K562 (cell line): ENCODE results near the gene DPH6. TPM values are rescaled to one million over a fixed set of nuclear protein-coding genes. Genes with fewer than 3 reads are reported as not detected.

Source experiments
- BDP1 ChIP-seq: IDR thresholded peaks from 3 replicates; pipeline ENCODE4 v1.6.1; 2011; ENCODE audit not compliant: insufficient read length, insufficient read depth
- ETV5 ChIP-seq: sonication (generic); formaldehyde crosslinking; IDR thresholded peaks from 2 replicates; pipeline ENCODE4 v1.4.0; 2020; ENCODE audit warnings: low read depth, mild to moderate bottlenecking, missing genetic modification reagents
- FOS ChIP-seq: IDR thresholded peaks from 3 replicates; pipeline ENCODE4 v1.6.1; 2011; ENCODE audit not compliant: insufficient read length; ENCODE audit errors: extremely low read depth
- HDAC1 ChIP-seq, 2 experiments: fragments of 450-650 bp; IDR thresholded peaks; 2 replicates each; pipeline ENCODE4 v1.6.1; 2016 to 2017; ENCODE audit warnings: inconsistent platforms in 1 of 2, mild to moderate bottlenecking in 1 of 2, moderate library complexity in 1 of 2
- HDAC2 ChIP-seq: fragments of 450-650 bp; IDR thresholded peaks from 2 replicates; pipeline ENCODE4 v1.6.1; 2016; ENCODE audit warnings: mild to moderate bottlenecking
- KDM4B ChIP-seq, 2 experiments: fragments of 450-650 bp in 1 of 2; sonication (generic) in 1 of 2; IDR thresholded peaks; 2 replicates each; pipeline ENCODE4 v1.6.1; 2016 to 2017; ENCODE audit warnings: borderline replicate concordance in 2 of 2, antibody characterized with exemption in 1 of 2, low read depth in 1 of 2, mild to moderate bottlenecking in 1 of 2
- LCOR ChIP-seq: sonication (generic); formaldehyde crosslinking; IDR thresholded peaks from 2 replicates; pipeline ENCODE4 v1.8.0; 2022; ENCODE audit warnings: mild to moderate bottlenecking, missing genetic modification reagents
- MEF2A ChIP-seq: IDR thresholded peaks from 2 replicates; pipeline ENCODE4 v1.6.1; 2011; ENCODE audit warnings: low read depth, mild to moderate bottlenecking, low read length, moderate library complexity; ENCODE audit not compliant: control insufficient read depth
- SAP30 ChIP-seq: fragments of 200-600 bp; sonication (generic); IDR thresholded peaks from 2 replicates; pipeline ENCODE4 v1.6.1; 2012; ENCODE audit warnings: borderline replicate concordance, low read depth, mild to moderate bottlenecking, moderate library complexity, low read length, control low read depth, inconsistent platforms; ENCODE audit not compliant: insufficient read depth, poor library complexity, severe bottlenecking
- ZNF23 ChIP-seq: fragments of 250-450 bp; sonication (Bioruptor Pico); IDR thresholded peaks from 2 replicates; pipeline ENCODE4 v1.4.0; 2020; ENCODE audit warnings: mild to moderate bottlenecking
- ZNF41 ChIP-seq: fragments of 250-450 bp; sonication (Bioruptor Pico); conservative IDR thresholded peaks from 2 replicates; pipeline ENCODE4 v1.4.0; 2020; ENCODE audit warnings: mild to moderate bottlenecking
- ZNF589 ChIP-seq: fragments of 200-800 bp; sonication (Bioruptor generic); IDR thresholded peaks from 2 replicates; pipeline ENCODE4 v1.6.1; 2016; ENCODE audit warnings: low read depth, missing genetic modification characterization, missing compliant biosample characterization
- polyA plus RNA-seq, 8 experiments: library from polyadenylated mRNA; depleted of rRNA in 4 of 8; stranded (reverse) in 5 of 8; unstranded in 3 of 8; fragments of >200 nt; fragmentation: Nextera tagmentation in 2 of 8; fragmentation: Illumina TruSeq in 1 of 8; extraction: Ambion mirVana in 2 of 8; extraction: Trizol in 1 of 8; gene quantifications; 2 replicates each; pipeline versions ENCODE4 v1.2.1 to v1.2.3, GENCODE V29; 2011 to 2014; ENCODE audit warnings: inconsistent platforms in 1 of 8, missing spikeins in 1 of 8
- total RNA-seq, 7 experiments: library from RNA; depleted of rRNA in 6 of 7; stranded (reverse); fragments of >200 nt in 6 of 7; fragmentation: Illumina TruSeq in 2 of 7; extraction: Trizol in 2 of 7; gene quantifications; 2 replicates each; pipeline versions ENCODE4 v1.2.1 to v1.2.3, GENCODE V29; 2011 to 2021; ENCODE audit warnings: low replicate concordance in 1 of 7
- TF ChIP-seq, protein P1 (sequence below), 2 experiments: fragments of 450-650 bp; IDR thresholded peaks; 2 replicates each; pipeline ENCODE4 v1.6.1; 2016
- TF ChIP-seq, protein P2 (sequence below): sonication (generic); formaldehyde crosslinking; IDR thresholded peaks from 2 replicates; pipeline ENCODE4 v1.8.0; 2022; ENCODE audit warnings: missing genetic modification reagents, mild to moderate bottlenecking, moderate library complexity, borderline replicate concordance
- TF ChIP-seq, protein P3 (sequence below): fragments of 200-600 bp; sonication (generic); IDR thresholded peaks from one replicate; pipeline ENCODE4 v1.6.1; 2012; ENCODE audit warnings: mild to moderate bottlenecking, low read depth, low read length, inconsistent platforms

Gene DPH6
- total and polyA plus RNA-seq, 9 of the 15 experiments (the other 6 are each of a cell fraction or from before 2014, with no cell fraction given) = 10.1 to 69.1 (median 18.8) TPM

DNA sequence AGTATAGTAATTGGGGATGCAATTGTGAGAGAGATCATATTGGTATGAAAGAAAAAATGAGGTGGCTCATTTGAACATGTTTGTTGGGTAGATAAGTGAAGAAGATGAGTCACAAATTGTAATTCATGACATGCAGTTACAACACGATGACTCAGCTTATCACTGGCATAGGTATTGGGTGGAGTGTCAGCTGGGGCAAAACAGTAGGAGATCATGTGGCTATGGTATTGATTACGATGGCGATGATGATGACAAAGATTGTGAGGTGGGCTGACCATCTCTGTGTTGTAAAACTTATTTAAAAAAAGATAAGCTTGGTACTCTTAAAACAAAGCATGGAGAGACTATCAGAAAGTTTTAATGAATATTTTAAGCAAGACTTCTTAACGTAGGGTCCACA lies 11.6 kb upstream of the DPH6 start (continued):
- TF ChIP-seq ZNF589 (CRISPR knock-in tag) (peak; percentile 27; the same call in 1 of the 2 replicates), BDP1 (no peak), ETV5 (CRISPR knock-in tag) (no peak), FOS (peak; percentile 83), ZNF23 (no peak), ZNF41 (CRISPR knock-in tag) (no peak), KDM4B (IDR thresholded peaks at IDR 0.05; ENCODE audit: borderline replicate concordance in 2 of 2, low read depth in 1 of 2) (no peak), HDAC2 (peak; percentile 85; the same call in 1 of the 2 replicates), LCOR (CRISPR knock-in tag) (0 out of 2 replicates have a peak, but pooled peaks have one; percentile 62), SAP30 (no peak), MEF2A (no peak), HDAC1 (IDR thresholded peaks at IDR 0.05) (peak in 1 of 2 experiments; percentile 88; a peak in 2 of 4 replicates)
- TF ChIP-seq, protein P1, sequence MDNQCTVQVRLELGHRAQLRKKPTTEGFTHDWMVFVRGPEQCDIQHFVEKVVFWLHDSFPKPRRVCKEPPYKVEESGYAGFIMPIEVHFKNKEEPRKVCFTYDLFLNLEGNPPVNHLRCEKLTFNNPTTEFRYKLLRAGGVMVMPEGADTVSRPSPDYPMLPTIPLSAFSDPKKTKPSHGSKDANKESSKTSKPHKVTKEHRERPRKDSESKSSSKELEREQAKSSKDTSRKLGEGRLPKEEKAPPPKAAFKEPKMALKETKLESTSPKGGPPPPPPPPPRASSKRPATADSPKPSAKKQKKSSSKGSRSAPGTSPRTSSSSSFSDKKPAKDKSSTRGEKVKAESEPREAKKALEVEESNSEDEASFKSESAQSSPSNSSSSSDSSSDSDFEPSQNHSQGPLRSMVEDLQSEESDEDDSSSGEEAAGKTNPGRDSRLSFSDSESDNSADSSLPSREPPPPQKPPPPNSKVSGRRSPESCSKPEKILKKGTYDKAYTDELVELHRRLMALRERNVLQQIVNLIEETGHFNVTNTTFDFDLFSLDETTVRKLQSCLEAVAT (IDR thresholded peaks at IDR 0.05) = no peak
- TF ChIP-seq, protein P2, sequence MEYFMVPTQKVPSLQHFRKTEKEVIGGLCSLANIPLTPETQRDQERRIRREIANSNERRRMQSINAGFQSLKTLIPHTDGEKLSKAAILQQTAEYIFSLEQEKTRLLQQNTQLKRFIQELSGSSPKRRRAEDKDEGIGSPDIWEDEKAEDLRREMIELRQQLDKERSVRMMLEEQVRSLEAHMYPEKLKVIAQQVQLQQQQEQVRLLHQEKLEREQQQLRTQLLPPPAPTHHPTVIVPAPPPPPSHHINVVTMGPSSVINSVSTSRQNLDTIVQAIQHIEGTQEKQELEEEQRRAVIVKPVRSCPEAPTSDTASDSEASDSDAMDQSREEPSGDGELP (CRISPR knock-in tag) = peak; percentile 27; the same call in 1 of the 2 replicates
- TF ChIP-seq, protein P3, sequence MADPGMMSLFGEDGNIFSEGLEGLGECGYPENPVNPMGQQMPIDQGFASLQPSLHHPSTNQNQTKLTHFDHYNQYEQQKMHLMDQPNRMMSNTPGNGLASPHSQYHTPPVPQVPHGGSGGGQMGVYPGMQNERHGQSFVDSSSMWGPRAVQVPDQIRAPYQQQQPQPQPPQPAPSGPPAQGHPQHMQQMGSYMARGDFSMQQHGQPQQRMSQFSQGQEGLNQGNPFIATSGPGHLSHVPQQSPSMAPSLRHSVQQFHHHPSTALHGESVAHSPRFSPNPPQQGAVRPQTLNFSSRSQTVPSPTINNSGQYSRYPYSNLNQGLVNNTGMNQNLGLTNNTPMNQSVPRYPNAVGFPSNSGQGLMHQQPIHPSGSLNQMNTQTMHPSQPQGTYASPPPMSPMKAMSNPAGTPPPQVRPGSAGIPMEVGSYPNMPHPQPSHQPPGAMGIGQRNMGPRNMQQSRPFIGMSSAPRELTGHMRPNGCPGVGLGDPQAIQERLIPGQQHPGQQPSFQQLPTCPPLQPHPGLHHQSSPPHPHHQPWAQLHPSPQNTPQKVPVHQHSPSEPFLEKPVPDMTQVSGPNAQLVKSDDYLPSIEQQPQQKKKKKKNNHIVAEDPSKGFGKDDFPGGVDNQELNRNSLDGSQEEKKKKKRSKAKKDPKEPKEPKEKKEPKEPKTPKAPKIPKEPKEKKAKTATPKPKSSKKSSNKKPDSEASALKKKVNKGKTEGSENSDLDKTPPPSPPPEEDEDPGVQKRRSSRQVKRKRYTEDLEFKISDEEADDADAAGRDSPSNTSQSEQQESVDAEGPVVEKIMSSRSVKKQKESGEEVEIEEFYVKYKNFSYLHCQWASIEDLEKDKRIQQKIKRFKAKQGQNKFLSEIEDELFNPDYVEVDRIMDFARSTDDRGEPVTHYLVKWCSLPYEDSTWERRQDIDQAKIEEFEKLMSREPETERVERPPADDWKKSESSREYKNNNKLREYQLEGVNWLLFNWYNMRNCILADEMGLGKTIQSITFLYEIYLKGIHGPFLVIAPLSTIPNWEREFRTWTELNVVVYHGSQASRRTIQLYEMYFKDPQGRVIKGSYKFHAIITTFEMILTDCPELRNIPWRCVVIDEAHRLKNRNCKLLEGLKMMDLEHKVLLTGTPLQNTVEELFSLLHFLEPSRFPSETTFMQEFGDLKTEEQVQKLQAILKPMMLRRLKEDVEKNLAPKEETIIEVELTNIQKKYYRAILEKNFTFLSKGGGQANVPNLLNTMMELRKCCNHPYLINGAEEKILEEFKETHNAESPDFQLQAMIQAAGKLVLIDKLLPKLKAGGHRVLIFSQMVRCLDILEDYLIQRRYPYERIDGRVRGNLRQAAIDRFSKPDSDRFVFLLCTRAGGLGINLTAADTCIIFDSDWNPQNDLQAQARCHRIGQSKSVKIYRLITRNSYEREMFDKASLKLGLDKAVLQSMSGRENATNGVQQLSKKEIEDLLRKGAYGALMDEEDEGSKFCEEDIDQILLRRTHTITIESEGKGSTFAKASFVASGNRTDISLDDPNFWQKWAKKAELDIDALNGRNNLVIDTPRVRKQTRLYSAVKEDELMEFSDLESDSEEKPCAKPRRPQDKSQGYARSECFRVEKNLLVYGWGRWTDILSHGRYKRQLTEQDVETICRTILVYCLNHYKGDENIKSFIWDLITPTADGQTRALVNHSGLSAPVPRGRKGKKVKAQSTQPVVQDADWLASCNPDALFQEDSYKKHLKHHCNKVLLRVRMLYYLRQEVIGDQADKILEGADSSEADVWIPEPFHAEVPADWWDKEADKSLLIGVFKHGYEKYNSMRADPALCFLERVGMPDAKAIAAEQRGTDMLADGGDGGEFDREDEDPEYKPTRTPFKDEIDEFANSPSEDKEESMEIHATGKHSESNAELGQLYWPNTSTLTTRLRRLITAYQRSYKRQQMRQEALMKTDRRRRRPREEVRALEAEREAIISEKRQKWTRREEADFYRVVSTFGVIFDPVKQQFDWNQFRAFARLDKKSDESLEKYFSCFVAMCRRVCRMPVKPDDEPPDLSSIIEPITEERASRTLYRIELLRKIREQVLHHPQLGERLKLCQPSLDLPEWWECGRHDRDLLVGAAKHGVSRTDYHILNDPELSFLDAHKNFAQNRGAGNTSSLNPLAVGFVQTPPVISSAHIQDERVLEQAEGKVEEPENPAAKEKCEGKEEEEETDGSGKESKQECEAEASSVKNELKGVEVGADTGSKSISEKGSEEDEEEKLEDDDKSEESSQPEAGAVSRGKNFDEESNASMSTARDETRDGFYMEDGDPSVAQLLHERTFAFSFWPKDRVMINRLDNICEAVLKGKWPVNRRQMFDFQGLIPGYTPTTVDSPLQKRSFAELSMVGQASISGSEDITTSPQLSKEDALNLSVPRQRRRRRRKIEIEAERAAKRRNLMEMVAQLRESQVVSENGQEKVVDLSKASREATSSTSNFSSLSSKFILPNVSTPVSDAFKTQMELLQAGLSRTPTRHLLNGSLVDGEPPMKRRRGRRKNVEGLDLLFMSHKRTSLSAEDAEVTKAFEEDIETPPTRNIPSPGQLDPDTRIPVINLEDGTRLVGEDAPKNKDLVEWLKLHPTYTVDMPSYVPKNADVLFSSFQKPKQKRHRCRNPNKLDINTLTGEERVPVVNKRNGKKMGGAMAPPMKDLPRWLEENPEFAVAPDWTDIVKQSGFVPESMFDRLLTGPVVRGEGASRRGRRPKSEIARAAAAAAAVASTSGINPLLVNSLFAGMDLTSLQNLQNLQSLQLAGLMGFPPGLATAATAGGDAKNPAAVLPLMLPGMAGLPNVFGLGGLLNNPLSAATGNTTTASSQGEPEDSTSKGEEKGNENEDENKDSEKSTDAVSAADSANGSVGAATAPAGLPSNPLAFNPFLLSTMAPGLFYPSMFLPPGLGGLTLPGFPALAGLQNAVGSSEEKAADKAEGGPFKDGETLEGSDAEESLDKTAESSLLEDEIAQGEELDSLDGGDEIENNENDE = no peak
